Tibial nerve (tissue), 4 donors: ENCODE data around the gene RAE1.

Source experiments
- EP300 ChIP-seq, 2 donors: sonication (generic); formaldehyde crosslinking; IDR thresholded peaks; one replicate each; pipeline ENCODE4 v1.6.1; 2017; ENCODE audit warnings: antibody characterized with exemption in 2 of 2, mild to moderate bottlenecking in 1 of 2
- POLR2A ChIP-seq, 2 donors: fragments of 450-650 bp; IDR thresholded peaks; one replicate each; pipeline ENCODE4 v1.6.1; 2017; ENCODE audit warnings: antibody characterized with exemption in 2 of 2, mild to moderate bottlenecking in 2 of 2, moderate library complexity in 2 of 2
- TF ChIP-seq, protein P1 (sequence below), 5 experiments: fragments of 200-600 bp in 3 of 5; fragments of 450-650 bp in 2 of 5; sonication (generic) in 3 of 5; IDR thresholded peaks; one replicate each; pipeline ENCODE4 v1.5.1; 2016 to 2019; ENCODE audit warnings: antibody characterized with exemption in 5 of 5, mild to moderate bottlenecking in 3 of 5, moderate library complexity in 2 of 5

DNA sequence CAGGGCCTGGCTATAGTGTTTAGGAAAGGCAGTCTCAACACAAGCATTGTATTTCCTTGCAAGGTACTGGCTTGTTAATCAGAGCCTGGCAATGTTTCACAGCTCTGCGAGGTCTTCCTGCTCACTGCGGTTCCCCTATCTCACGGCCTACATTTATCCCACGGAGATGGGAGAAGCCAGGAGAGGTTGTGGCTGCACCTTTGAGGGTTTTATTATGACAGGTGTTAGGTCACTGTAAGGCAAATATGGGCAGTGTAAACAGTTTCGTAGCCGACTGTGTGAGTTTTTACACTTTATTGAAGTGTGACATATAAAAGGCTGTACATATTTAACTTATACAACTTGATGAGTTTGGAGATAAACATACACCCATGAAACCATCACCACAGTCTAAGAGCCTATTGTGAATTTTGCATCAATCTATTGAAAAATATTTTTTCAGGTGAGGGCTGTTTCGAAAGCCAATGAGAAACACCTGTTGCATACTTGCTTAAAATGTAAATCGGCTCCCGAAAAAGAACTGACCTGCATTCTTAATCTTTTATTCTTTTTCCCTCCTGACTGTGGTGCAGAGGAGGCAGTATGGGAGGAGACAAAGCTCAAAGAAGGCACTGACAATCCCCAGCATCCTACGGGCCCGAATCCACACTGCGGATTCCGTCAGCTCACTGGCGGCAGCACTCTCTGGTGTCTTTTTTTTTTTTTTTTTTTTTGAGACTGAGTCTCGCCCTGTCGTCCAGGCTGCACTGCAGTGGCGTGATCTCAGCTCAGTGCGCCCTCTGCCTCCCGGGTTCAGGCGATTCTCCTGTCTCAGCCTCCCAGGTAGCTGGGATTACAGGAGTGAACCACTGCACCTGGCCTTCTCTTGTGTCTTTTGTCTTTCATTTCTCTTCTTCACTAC lies 32.6 kb downstream of the RAE1 start:
- TF ChIP-seq, protein P1, sequence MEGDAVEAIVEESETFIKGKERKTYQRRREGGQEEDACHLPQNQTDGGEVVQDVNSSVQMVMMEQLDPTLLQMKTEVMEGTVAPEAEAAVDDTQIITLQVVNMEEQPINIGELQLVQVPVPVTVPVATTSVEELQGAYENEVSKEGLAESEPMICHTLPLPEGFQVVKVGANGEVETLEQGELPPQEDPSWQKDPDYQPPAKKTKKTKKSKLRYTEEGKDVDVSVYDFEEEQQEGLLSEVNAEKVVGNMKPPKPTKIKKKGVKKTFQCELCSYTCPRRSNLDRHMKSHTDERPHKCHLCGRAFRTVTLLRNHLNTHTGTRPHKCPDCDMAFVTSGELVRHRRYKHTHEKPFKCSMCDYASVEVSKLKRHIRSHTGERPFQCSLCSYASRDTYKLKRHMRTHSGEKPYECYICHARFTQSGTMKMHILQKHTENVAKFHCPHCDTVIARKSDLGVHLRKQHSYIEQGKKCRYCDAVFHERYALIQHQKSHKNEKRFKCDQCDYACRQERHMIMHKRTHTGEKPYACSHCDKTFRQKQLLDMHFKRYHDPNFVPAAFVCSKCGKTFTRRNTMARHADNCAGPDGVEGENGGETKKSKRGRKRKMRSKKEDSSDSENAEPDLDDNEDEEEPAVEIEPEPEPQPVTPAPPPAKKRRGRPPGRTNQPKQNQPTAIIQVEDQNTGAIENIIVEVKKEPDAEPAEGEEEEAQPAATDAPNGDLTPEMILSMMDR (IDR thresholded peaks at IDR 0.05) = no peak
- no peak for TF ChIP-seq EP300 (IDR thresholded peaks at IDR 0.05)
- TF ChIP-seq POLR2A (IDR thresholded peaks at IDR 0.05) = no peak
